ENCODE measurements around the gene NBEA. TPM values are rescaled to one million over a fixed set of nuclear protein-coding genes. Genes with fewer than 3 reads are reported as not detected.

The NBEA gene
- total RNA-seq, 1 experiment from 2014 or later = 3.3 TPM

- H3K4me1 Mint-ChIP-seq (ENCODE audit: insufficient read depth, unreplicated experiment) = peaks cover 16% of the 10 kb centered on the region
- H3K27ac Mint-ChIP-seq (ENCODE audit: low read depth, unreplicated experiment) = no peak overlapping the region
- no peak for DNase-seq (ENCODE audit: unreplicated experiment)
- CTCF ChIA-PET = interaction anchor here (0.6 kb wide), 1 partner anchor 874 kb away, joined by 8 read pairs; no protein-coding TSS in a partner anchor
- peaks cover 16% of the 10 kb centered on the region for H3K27me3 Mint-ChIP-seq (ENCODE audit: insufficient read depth, unreplicated experiment)
- TF ChIP-seq, protein P1, sequence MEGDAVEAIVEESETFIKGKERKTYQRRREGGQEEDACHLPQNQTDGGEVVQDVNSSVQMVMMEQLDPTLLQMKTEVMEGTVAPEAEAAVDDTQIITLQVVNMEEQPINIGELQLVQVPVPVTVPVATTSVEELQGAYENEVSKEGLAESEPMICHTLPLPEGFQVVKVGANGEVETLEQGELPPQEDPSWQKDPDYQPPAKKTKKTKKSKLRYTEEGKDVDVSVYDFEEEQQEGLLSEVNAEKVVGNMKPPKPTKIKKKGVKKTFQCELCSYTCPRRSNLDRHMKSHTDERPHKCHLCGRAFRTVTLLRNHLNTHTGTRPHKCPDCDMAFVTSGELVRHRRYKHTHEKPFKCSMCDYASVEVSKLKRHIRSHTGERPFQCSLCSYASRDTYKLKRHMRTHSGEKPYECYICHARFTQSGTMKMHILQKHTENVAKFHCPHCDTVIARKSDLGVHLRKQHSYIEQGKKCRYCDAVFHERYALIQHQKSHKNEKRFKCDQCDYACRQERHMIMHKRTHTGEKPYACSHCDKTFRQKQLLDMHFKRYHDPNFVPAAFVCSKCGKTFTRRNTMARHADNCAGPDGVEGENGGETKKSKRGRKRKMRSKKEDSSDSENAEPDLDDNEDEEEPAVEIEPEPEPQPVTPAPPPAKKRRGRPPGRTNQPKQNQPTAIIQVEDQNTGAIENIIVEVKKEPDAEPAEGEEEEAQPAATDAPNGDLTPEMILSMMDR (IDR thresholded peaks at IDR 0.05; ENCODE audit: unreplicated experiment) = no peak
- no TSS peak for BruUV-seq (replicated peaks)
- intact Hi-C loops (cut with micrococcal nuclease) = no loop called here
- no peak overlapping the region for H3K4me3 Mint-ChIP-seq (ENCODE audit: unreplicated experiment)
- H3K9me3 Mint-ChIP-seq (ENCODE audit: unreplicated experiment) = no peaks in the 10 kb centered on the region
- POLR2A ChIA-PET = interaction anchor here (0.6 to 1.4 kb wide), 5 partner anchors 10 to 243 kb away, joined by 3 read pairs; no protein-coding TSS in a partner anchor
- no peaks in the 10 kb centered on the region for H3K36me3 Mint-ChIP-seq (ENCODE audit: insufficient read depth, unreplicated experiment)
Measured at GRCh38 chr13:34944751-34945150, 2.7 kb downstream of the NBEA start.

GRCh38 chr13:34951528-34951927 lies 9.5 kb downstream of the NBEA start:
- Mint-ChIP-seq H3K4me1 (ENCODE audit: insufficient read depth, unreplicated experiment) (no peaks in the 10 kb centered on the region), H3K36me3 (ENCODE audit: insufficient read depth, unreplicated experiment) (no peaks in the 10 kb centered on the region), H3K27me3 (ENCODE audit: insufficient read depth, unreplicated experiment) (no peaks in the 10 kb centered on the region), H3K27ac (ENCODE audit: low read depth, unreplicated experiment) (no peak overlapping the region), H3K4me3 (ENCODE audit: unreplicated experiment) (no peak overlapping the region), H3K9me3 (ENCODE audit: unreplicated experiment) (peaks cover 8% of the 10 kb centered on the region)
- DNase-seq (ENCODE audit: unreplicated experiment) = no peak
- no TSS peak for BruUV-seq (replicated peaks)
- TF ChIP-seq, protein P1 (IDR thresholded peaks at IDR 0.05; ENCODE audit: unreplicated experiment) = no peak
- ChIA-PET POLR2A (interaction anchor here (0.9 kb wide), 1 partner anchor 10 kb away, joined by 3 read pairs; no protein-coding TSS in a partner anchor), CTCF (no interaction called here)
- intact Hi-C loops (cut with micrococcal nuclease) = no loop called here

DNA sequence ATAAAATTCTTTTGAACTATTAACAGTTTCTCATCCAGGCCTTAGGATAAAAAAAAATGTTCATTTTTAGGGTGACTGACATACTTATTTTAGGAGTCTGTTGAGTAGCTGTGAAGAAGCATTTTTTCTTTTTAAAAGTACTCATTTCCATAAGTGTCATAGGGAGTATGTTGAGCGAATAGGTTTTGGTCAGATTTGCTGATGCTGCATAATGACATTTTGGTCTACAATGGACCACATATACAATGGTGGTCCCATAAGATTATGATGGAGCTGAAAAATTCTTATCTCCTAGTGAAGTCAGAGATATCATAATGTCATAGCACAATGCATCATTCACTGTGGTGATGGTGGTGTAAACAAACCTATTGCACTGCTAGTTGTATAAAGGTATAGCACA lies 17.4 kb downstream of the NBEA start:
- no TSS peak for BruUV-seq (replicated peaks)

DNA sequence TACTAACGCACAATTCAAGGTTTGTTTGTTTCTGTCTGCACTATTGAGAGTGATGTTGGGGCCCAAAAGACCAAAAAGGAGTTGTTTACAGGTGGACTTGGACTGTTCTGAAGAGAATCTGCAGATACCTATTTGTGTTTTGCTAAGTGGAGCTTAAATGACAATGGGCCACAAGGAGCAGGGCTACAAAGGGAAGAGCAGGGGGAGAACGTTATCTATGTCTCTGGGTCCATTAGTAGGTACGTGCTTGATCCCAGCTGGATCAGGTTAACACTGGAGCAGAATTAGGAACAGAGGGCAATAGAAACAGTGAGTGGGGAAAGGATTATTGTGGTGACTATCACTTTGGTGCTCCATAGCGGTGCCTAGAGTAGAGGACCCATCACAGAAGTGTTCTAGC lies 22.5 kb downstream of the NBEA start:
- Mint-ChIP-seq H3K4me3 (ENCODE audit: unreplicated experiment) (no peak overlapping the region), H3K36me3 (ENCODE audit: insufficient read depth, unreplicated experiment) (no peaks in the 10 kb centered on the region), H3K9me3 (ENCODE audit: unreplicated experiment) (no peaks in the 10 kb centered on the region), H3K27me3 (ENCODE audit: insufficient read depth, unreplicated experiment) (no peaks in the 10 kb centered on the region), H3K27ac (ENCODE audit: low read depth, unreplicated experiment) (no peak overlapping the region), H3K4me1 (ENCODE audit: insufficient read depth, unreplicated experiment) (no peaks in the 10 kb centered on the region)
- ChIA-PET CTCF (interaction anchor here (0.6 kb wide), 1 partner anchor 242 kb away, joined by 3 read pairs; no protein-coding TSS in a partner anchor), POLR2A (no interaction called here)
- intact Hi-C loops (cut with micrococcal nuclease) = no loop called here
- TF ChIP-seq, protein P1 (IDR thresholded peaks at IDR 0.05; ENCODE audit: unreplicated experiment) = no peak
- BruUV-seq (replicated peaks) = no TSS peak
- DNase-seq (ENCODE audit: unreplicated experiment) = no peak

More for the DNA sequence above, 17.4 kb downstream of the NBEA start:
- TF ChIP-seq, protein P1 (IDR thresholded peaks at IDR 0.05; ENCODE audit: unreplicated experiment) = no peak
- intact Hi-C loops (cut with micrococcal nuclease) = no loop called here
- Mint-ChIP-seq H3K36me3 (ENCODE audit: insufficient read depth, unreplicated experiment) (no peaks in the 10 kb centered on the region), H3K27me3 (ENCODE audit: insufficient read depth, unreplicated experiment) (no peaks in the 10 kb centered on the region), H3K9me3 (ENCODE audit: unreplicated experiment) (no peaks in the 10 kb centered on the region), H3K27ac (ENCODE audit: low read depth, unreplicated experiment) (no peak overlapping the region), H3K4me3 (ENCODE audit: unreplicated experiment) (no peak overlapping the region), H3K4me1 (ENCODE audit: insufficient read depth, unreplicated experiment) (peaks cover 5% of the 10 kb centered on the region)
- POLR2A ChIA-PET = no interaction called here
- CTCF ChIA-PET = interaction anchor here (0.6 to 0.8 kb wide), 2 partner anchors 99 to 442 kb away, joined by 3 to 4 read pairs; no protein-coding TSS in a partner anchor
- DNase-seq (ENCODE audit: unreplicated experiment) = no peak

All from MCF 10A (cell line).